Measurements from ENCODE around the gene TLR9. TPM values are rescaled to one million over a fixed set of nuclear protein-coding genes. Genes with fewer than 3 reads are reported as not detected.

The TLR9 gene
- polyA plus RNA-seq, 3 donors from 2014 or later: not detected

DNA sequence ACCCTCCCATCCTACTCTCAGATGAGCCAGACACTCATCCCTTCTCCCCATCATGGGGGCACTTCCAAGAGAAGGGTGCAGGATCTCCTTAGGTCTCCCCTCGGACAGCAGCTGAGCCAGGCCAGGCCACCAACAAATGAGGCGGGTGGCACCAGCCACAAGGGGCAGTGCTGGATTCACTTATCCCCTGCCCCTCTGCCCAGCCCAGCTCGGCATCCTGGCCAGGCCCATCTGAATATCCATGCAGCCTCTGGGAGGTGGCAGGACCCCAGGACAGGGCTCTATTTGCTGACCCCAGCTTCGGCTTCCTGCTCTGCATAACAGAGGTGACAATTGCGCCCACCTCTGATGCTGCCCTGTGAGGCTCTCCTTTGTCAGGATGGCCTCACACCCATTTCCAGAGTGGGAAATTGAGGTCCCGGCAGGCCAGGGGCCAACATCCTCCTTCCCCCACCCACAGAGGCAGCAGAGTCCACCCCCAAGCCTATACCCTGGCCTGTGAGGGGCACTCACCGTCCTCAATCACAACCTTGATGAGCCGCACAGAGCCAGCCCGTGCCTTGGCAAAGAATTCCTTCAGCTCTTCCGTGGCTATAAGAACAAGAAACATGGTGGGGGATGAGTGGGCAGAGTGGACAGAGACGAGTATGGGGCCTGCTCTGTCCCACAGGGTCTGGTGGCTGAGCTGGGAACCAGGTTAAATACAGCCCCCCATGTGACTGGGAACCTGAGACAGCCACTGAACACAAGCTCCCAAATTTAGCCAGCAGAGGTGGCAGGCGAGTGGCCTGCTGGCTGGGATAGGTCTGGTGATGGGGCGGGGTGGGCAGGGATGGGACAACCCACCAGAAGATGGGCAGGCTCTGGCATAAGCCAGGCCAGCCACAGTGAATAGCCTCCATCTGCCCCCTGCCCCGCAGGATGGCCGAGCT is 9.3 kb upstream of the TLR9 start:
- H3K4me3 Mint-ChIP-seq: no peak overlapping the region
- H3K36me3 Mint-ChIP-seq: peaks cover 0 to 5% (median 0%) of the 10 kb centered on the region in 3 donors
- peak overlapping the region; percentile 40 to 80 (median 74) for H3K27ac Mint-ChIP-seq
- peaks cover 55 to 64% of the 10 kb centered on the region in 2 donors for H3K4me1 Mint-ChIP-seq
- H3K9me3 Mint-ChIP-seq: no peaks in the 10 kb centered on the region
- no peak for DNase-seq
- H3K27me3 Mint-ChIP-seq (ENCODE audit: low read depth in 3 of 3): peaks cover 0 to 8% (median 6%) of the 10 kb centered on the region in 3 donors

- Mint-ChIP-seq H3K27ac (peak overlapping the region in 5 of 6 donors; percentile 31 to 80 (median 55)), H3K4me3 (no peak overlapping the region), H3K4me1 (peaks cover 48 to 58% of the 10 kb centered on the region in 2 donors), H3K36me3 (peaks cover 0 to 5% (median 0%) of the 10 kb centered on the region in 3 donors), H3K9me3 (no peaks in the 10 kb centered on the region), H3K27me3 (ENCODE audit: low read depth in 3 of 3) (peaks cover 0 to 3% (median 3%) of the 10 kb centered on the region in 3 donors)
- DNase-seq: no peak
These were observed 8.5 kb upstream of the TLR9 start for GRCh38 chr3:52233968-52234367.

DNA sequence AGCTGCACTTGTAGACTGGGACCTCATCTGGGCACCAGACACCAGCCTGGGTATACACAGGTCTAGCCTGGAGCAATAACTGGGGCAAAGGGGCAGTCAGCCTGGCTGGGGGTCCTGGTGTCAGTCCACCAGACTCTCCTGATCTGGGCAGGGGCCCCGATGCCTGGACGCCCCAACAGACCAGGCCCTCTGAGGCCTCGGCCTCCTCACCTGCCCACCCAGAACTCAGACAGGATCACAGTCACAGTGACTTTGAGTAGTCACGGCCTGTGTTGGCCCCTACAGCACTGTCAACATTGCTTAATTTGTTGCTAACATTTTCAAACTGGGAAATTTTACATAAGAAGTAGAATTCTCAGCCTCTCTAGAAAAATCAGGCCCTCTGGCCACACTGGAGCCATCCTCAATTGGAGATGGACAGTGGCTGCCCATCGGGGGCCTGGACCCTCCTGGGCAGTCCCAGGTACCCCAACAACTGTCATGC is 7.7 kb upstream of the TLR9 start:
- Mint-ChIP-seq H3K4me3 (no peak overlapping the region), H3K36me3 (peaks cover 0 to 5% (median 0%) of the 10 kb centered on the region in 3 donors), H3K9me3 (no peaks in the 10 kb centered on the region), H3K4me1 (peaks cover 43 to 53% of the 10 kb centered on the region in 2 donors), H3K27me3 (ENCODE audit: low read depth in 3 of 3) (no peaks in the 10 kb centered on the region), H3K27ac (peak overlapping the region in 2 of 6 donors; percentile 55 to 61)
- DNase-seq: no peak

GRCh38 chr3:52232279-52233107 is 7.0 kb upstream of the TLR9 start:
- H3K27me3 Mint-ChIP-seq (ENCODE audit: low read depth in 3 of 3): no peaks in the 10 kb centered on the region
- H3K27ac Mint-ChIP-seq: peak overlapping the region in 1 of 6 donors; percentile 24
- peaks cover 38 to 47% of the 10 kb centered on the region in 2 donors for H3K4me1 Mint-ChIP-seq
- no peaks in the 10 kb centered on the region for H3K9me3 Mint-ChIP-seq
- H3K4me3 Mint-ChIP-seq: no peak overlapping the region
- peaks cover 0 to 8% (median 0%) of the 10 kb centered on the region in 3 donors for H3K36me3 Mint-ChIP-seq
- no peak for DNase-seq

GRCh38 chr3:52231502-52232278 is 6.2 kb upstream of the TLR9 start:
- Mint-ChIP-seq H3K4me1 (peaks cover 33 to 40% of the 10 kb centered on the region in 2 donors), H3K36me3 (peaks cover 0 to 8% (median 0%) of the 10 kb centered on the region in 3 donors), H3K4me3 (peak overlapping the region in 2 of 5 donors; percentile 46 to 47)

GRCh38 chr3:52230889-52231499 is 5.5 kb upstream of the TLR9 start:
- peaks cover 26 to 33% of the 10 kb centered on the region in 2 donors for H3K4me1 Mint-ChIP-seq
- no peaks in the 10 kb centered on the region for H3K9me3 Mint-ChIP-seq
- no peak overlapping the region for H3K27ac Mint-ChIP-seq
- no peak overlapping the region for H3K4me3 Mint-ChIP-seq
- no peak for DNase-seq
- no peaks in the 10 kb centered on the region for H3K27me3 Mint-ChIP-seq (ENCODE audit: low read depth in 3 of 3)
- H3K36me3 Mint-ChIP-seq: peaks cover 0 to 8% (median 0%) of the 10 kb centered on the region in 3 donors

More at GRCh38 chr3:52231502-52232278, 6.2 kb upstream of the TLR9 start:
- H3K27me3 Mint-ChIP-seq (ENCODE audit: low read depth in 3 of 3): no peaks in the 10 kb centered on the region
- no peaks in the 10 kb centered on the region for H3K9me3 Mint-ChIP-seq
- DNase-seq: peak; percentile 83 to 86 (median 83)
- H3K27ac Mint-ChIP-seq: peak overlapping the region; percentile 55 to 89 (median 82)

- Mint-ChIP-seq H3K4me3 (no peak overlapping the region), H3K36me3 (peaks cover 0 to 8% (median 0%) of the 10 kb centered on the region in 3 donors), H3K9me3 (no peaks in the 10 kb centered on the region), H3K27me3 (ENCODE audit: low read depth in 3 of 3) (no peaks in the 10 kb centered on the region), H3K27ac (peak overlapping the region in 3 of 6 donors; percentile 13 to 44 (median 32)), H3K4me1 (peaks cover 21 to 28% of the 10 kb centered on the region in 2 donors)
- no peak for DNase-seq
These were observed 5.0 kb upstream of the TLR9 start for GRCh38 chr3:52230461-52230860.

DNA sequence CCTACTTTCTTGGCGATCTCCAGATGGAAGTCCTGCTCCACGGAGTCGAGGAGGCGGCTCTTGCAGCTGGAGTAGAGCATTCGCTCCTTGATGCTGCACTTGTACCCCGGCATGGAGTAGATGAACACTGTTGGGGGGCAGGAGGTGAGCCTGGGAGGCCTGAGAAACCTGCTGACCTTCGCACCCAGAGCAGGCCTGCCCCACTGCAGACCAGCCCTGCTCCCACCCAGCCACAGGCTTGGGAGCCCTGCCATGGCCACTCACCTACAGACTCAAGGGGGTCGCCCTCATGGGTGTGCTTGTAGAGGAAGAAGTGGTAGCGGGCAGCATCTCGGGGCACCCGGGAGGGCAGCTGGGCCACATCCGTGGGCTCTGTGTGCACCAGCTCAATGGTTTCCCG is 4.2 kb upstream of the TLR9 start:
- no peak overlapping the region for H3K27ac Mint-ChIP-seq
- DNase-seq: no peak
- H3K36me3 Mint-ChIP-seq: peaks cover 0 to 8% (median 0%) of the 10 kb centered on the region in 3 donors
- H3K27me3 Mint-ChIP-seq (ENCODE audit: low read depth in 3 of 3): no peaks in the 10 kb centered on the region
- H3K4me1 Mint-ChIP-seq: peaks cover 17 to 21% of the 10 kb centered on the region in 2 donors
- no peaks in the 10 kb centered on the region for H3K9me3 Mint-ChIP-seq
- no peak overlapping the region for H3K4me3 Mint-ChIP-seq

GRCh38 chr3:52228751-52229291 is 3.4 kb upstream of the TLR9 start:
- peaks cover 9 to 12% of the 10 kb centered on the region in 2 donors for H3K4me1 Mint-ChIP-seq
- no peaks in the 10 kb centered on the region for H3K27me3 Mint-ChIP-seq (ENCODE audit: low read depth in 3 of 3)
- no peak for DNase-seq
- H3K27ac Mint-ChIP-seq: no peak overlapping the region
- no peak overlapping the region for H3K4me3 Mint-ChIP-seq
- H3K36me3 Mint-ChIP-seq: peaks cover 0 to 8% (median 0%) of the 10 kb centered on the region in 3 donors
- H3K9me3 Mint-ChIP-seq: no peaks in the 10 kb centered on the region

- Mint-ChIP-seq H3K36me3 (peaks cover 0 to 8% (median 0%) of the 10 kb centered on the region in 3 donors), H3K27me3 (ENCODE audit: low read depth in 3 of 3) (peaks cover 0 to 1% (median 0%) of the 10 kb centered on the region in 3 donors), H3K4me3 (no peak overlapping the region), H3K4me1 (peaks cover 7 to 8% of the 10 kb centered on the region in 2 donors), H3K9me3 (no peaks in the 10 kb centered on the region), H3K27ac (no peak overlapping the region)
- no peak for DNase-seq
These were observed 2.8 kb upstream of the TLR9 start for GRCh38 chr3:52228266-52228665.

- Mint-ChIP-seq H3K27ac (peak overlapping the region in 2 of 6 donors; percentile 24 to 55), H3K9me3 (no peaks in the 10 kb centered on the region), H3K4me3 (no peak overlapping the region), H3K4me1 (peaks cover 6 to 8% of the 10 kb centered on the region in 2 donors), H3K36me3 (peaks cover 0 to 8% (median 0%) of the 10 kb centered on the region in 3 donors), H3K27me3 (ENCODE audit: low read depth in 3 of 3) (peaks cover 0 to 1% (median 0%) of the 10 kb centered on the region in 3 donors)
- no peak for DNase-seq
These were observed 2.3 kb upstream of the TLR9 start for GRCh38 chr3:52227766-52228165.

DNA sequence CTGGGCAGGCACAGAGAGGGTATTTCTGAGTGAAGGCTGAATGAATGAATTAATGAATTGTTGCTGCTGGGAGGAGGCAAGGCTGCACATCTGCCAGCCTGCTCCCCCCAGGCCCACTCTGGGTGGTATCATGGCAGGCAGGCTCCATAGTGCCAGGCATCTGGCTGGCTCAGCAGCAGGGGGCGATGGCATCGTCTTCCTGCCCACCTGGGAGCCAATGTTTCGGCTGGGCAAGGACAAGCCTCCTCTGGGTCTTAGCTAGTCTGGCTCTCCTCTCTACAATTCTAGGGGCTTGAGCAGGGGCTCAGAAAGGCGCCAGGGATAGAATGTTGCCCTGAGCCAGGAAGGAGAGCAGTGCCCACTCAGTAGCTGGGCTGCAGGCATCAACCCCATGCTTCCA is 1.7 kb upstream of the TLR9 start:
- Mint-ChIP-seq H3K4me1 (peaks cover 6% of the 10 kb centered on the region in 2 donors), H3K27me3 (ENCODE audit: low read depth in 3 of 3) (peaks cover 0 to 1% (median 0%) of the 10 kb centered on the region in 3 donors)

More for the DNA sequence above, 1.7 kb upstream of the TLR9 start:
- H3K4me3 Mint-ChIP-seq: no peak overlapping the region
- no peak for DNase-seq
- H3K27ac Mint-ChIP-seq: peak overlapping the region in 5 of 6 donors; percentile 23 to 51 (median 34)
- no peaks in the 10 kb centered on the region for H3K9me3 Mint-ChIP-seq
- peaks cover 0 to 8% (median 0%) of the 10 kb centered on the region in 3 donors for H3K36me3 Mint-ChIP-seq

Data from immature natural killer cell (primary cell).